HEK293T (cell line): ENCODE measurements around the gene ZNF518B.

Experiments
- CTCF ChIA-PET: fragments of 350-600 bp; formaldehyde crosslinking; extraction: SDS; loops from one replicate; lab custom pipeline; 2021; ENCODE audit warnings: antibody characterized with exemption, inconsistent platforms; lab: Yijun Ruan, JAX
- POLR2A ChIA-PET: fragments of 350-600 bp; formaldehyde crosslinking; extraction: SDS; loops from one replicate; lab custom pipeline; 2020; ENCODE audit warnings: antibody characterized with exemption, inconsistent platforms; lab: Yijun Ruan, JAX
- DNase-seq: peaks from one replicate; pipeline ENCODE4 v3.0.0; 2012; ENCODE audit warnings: mixed read lengths; ENCODE audit errors: extremely low spot score
- ARNT ChIP-seq: fragments of 450-650 bp; IDR thresholded peaks from 2 replicates; pipeline ENCODE4 v1.6.1; 2017; ENCODE audit warnings: mild to moderate bottlenecking
- BHLHE40 ChIP-seq: fragments of 450-650 bp; IDR thresholded peaks from 2 replicates; pipeline ENCODE4 v1.6.1; 2016; ENCODE audit warnings: mild to moderate bottlenecking, moderate library complexity, borderline replicate concordance
- CTBP1 ChIP-seq: fragments of 450-650 bp; IDR thresholded peaks from 2 replicates; pipeline ENCODE4 v1.6.1; 2016; ENCODE audit warnings: borderline replicate concordance
- ELF4 ChIP-seq: fragments of 450-650 bp; IDR thresholded peaks from 2 replicates; pipeline ENCODE4 v1.6.1; 2017; ENCODE audit warnings: antibody characterized with exemption
- FOXA1 ChIP-seq: fragments of 450-650 bp; IDR thresholded peaks from 2 replicates; pipeline ENCODE4 v1.6.1; 2016; ENCODE audit warnings: mild to moderate bottlenecking
- FOXK2 ChIP-seq: fragments of 450-650 bp; IDR thresholded peaks from 2 replicates; pipeline ENCODE4 v1.6.1; 2016; ENCODE audit warnings: mild to moderate bottlenecking
- FOXM1 ChIP-seq: fragments of 450-650 bp; IDR thresholded peaks from 2 replicates; pipeline ENCODE4 v1.6.1; 2017; ENCODE audit warnings: mild to moderate bottlenecking, borderline replicate concordance
- HDGF ChIP-seq: fragments of 450-650 bp; IDR thresholded peaks from 2 replicates; pipeline ENCODE4 v1.6.1; 2017; ENCODE audit warnings: antibody characterized with exemption, borderline replicate concordance
- L3MBTL2 ChIP-seq: fragments of 450-650 bp; conservative IDR thresholded peaks from 2 replicates; pipeline ENCODE4 v1.6.1; 2016; ENCODE audit warnings: mild to moderate bottlenecking
- LEF1 ChIP-seq: fragments of 450-650 bp; IDR thresholded peaks from 2 replicates; pipeline ENCODE4 v1.6.1; 2017; ENCODE audit warnings: mild to moderate bottlenecking, borderline replicate concordance
- NFRKB ChIP-seq: fragments of 450-650 bp; IDR thresholded peaks from 2 replicates; pipeline ENCODE4 v1.6.1; 2016; ENCODE audit warnings: mild to moderate bottlenecking, moderate library complexity
- SP1 ChIP-seq: fragments of 450-650 bp; IDR thresholded peaks from 2 replicates; pipeline ENCODE4 v1.6.1; 2017
- SUZ12 ChIP-seq: fragments of 450-650 bp; IDR thresholded peaks from 2 replicates; pipeline ENCODE4 v1.6.1; 2016; ENCODE audit warnings: mild to moderate bottlenecking
- TARDBP ChIP-seq: fragments of 450-650 bp; IDR thresholded peaks from 2 replicates; pipeline ENCODE4 v1.6.1; 2016
- ZNF384 ChIP-seq: fragments of 450-650 bp; IDR thresholded peaks from 2 replicates; pipeline ENCODE4 v1.6.1; 2016
- TF ChIP-seq, protein P1 (sequence below): fragments of 450-650 bp; IDR thresholded peaks from 2 replicates; pipeline ENCODE4 v1.6.1; 2016

The ZNF518B gene

DNA sequence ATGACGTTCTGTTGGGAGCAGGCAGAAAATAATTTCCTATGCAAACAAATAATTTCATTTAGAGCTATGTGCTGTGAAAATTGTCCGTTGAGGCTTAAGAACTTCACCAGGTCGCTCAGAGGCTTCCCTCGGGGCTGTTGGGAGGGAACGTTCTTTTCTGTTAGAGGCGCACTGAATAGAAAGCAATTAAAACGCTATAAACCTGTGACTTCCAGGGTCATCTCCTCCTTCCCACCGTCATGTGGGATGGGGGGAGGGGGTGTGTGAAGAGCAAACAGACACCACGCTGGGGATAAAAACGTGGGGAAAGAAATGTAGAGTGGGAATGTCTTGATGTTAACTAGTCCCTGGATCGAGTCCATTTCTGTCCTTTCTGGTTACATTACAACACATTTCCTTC lies 35.2 kb upstream of the ZNF518B start:
- POLR2A ChIA-PET = no interaction called here
- CTCF ChIA-PET = no interaction called here
- TF ChIP-seq FOXA1 (no peak), BHLHE40 (no peak), FOXK2 (no peak), HDGF (no peak), FOXM1 (no peak), SUZ12 (no peak), ZNF384 (no peak), SP1 (no peak), CTBP1 (no peak), LEF1 (no peak), TARDBP (no peak), L3MBTL2 (no peak), ARNT (no peak), ELF4 (no peak), NFRKB (no peak)
- TF ChIP-seq, protein P1, sequence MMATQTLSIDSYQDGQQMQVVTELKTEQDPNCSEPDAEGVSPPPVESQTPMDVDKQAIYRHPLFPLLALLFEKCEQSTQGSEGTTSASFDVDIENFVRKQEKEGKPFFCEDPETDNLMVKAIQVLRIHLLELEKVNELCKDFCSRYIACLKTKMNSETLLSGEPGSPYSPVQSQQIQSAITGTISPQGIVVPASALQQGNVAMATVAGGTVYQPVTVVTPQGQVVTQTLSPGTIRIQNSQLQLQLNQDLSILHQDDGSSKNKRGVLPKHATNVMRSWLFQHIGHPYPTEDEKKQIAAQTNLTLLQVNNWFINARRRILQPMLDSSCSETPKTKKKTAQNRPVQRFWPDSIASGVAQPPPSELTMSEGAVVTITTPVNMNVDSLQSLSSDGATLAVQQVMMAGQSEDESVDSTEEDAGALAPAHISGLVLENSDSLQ = no peak
- no peak for DNase-seq

- no peak for DNase-seq
- ChIA-PET CTCF (no interaction called here), POLR2A (no interaction called here)
- no peak for TF ChIP-seq ZNF384
Measured at GRCh38 chr4:10491401-10491800, 34.2 kb upstream of the ZNF518B start.

- DNase-seq = no peak
- ChIA-PET POLR2A (no interaction called here), CTCF (no interaction called here)
- no peak for TF ChIP-seq FOXM1
- TF ChIP-seq ELF4 = no peak
- TF ChIP-seq SUZ12 = no peak
- no peak for TF ChIP-seq NFRKB
- TF ChIP-seq FOXA1 = no peak
- no peak for TF ChIP-seq L3MBTL2
- TF ChIP-seq SP1 = no peak
- no peak for TF ChIP-seq LEF1
- TF ChIP-seq CTBP1 = no peak
- TF ChIP-seq TARDBP = no peak
- TF ChIP-seq, protein P1 = no peak
- TF ChIP-seq FOXK2 = no peak
Measured at GRCh38 chr4:10490996-10491395, 33.8 kb upstream of the ZNF518B start.

GRCh38 chr4:10482913-10483312 lies 25.7 kb upstream of the ZNF518B start:
- no peak for TF ChIP-seq TARDBP
- no peak for TF ChIP-seq SP1
- TF ChIP-seq, protein P1 = no peak
- TF ChIP-seq BHLHE40 = no peak
- TF ChIP-seq FOXK2 = no peak
- TF ChIP-seq ELF4 = no peak
- no peak for TF ChIP-seq LEF1
- no peak for TF ChIP-seq HDGF
- no peak for TF ChIP-seq NFRKB
- no peak for TF ChIP-seq ZNF384
- no peak for TF ChIP-seq FOXM1
- TF ChIP-seq ARNT = no peak
- TF ChIP-seq SUZ12 = no peak
- TF ChIP-seq CTBP1 = no peak
- no peak for TF ChIP-seq L3MBTL2
- no peak for TF ChIP-seq FOXA1
- POLR2A ChIA-PET = no interaction called here
- CTCF ChIA-PET = no interaction called here
- DNase-seq = no peak

DNA sequence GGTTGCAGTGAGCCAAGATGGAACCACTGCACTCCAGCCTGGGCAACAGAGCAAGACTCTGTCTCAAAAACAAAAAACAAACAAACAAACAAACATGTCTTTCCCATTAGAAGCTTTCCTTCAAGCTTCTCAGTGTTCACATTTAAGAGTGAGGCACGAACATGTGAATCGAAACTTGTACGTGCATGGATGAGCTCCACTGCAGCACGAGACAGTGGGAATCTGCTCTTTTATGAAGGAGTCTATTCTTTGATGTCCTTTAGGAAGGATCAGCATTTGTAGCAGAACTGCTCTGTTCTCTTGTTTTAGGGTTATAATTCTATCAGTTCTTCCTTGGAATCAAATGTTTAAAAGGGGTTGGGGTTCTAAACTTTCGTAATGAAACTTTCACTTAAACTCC lies 23.4 kb upstream of the ZNF518B start:
- no peak for TF ChIP-seq FOXA1
- no peak for TF ChIP-seq CTBP1
- TF ChIP-seq FOXM1 = no peak
- no peak for TF ChIP-seq ZNF384
- TF ChIP-seq TARDBP = no peak
- no peak for TF ChIP-seq ELF4
- TF ChIP-seq SUZ12 = no peak
- no peak for TF ChIP-seq FOXK2
- TF ChIP-seq SP1 = no peak
- TF ChIP-seq BHLHE40 = no peak
- no peak for TF ChIP-seq HDGF
- TF ChIP-seq ARNT = no peak
- no peak for TF ChIP-seq NFRKB
- TF ChIP-seq LEF1 = no peak
- TF ChIP-seq, protein P1 = no peak
- no peak for TF ChIP-seq L3MBTL2
- ChIA-PET CTCF (no interaction called here), POLR2A (no interaction called here)
- no peak for DNase-seq

DNA sequence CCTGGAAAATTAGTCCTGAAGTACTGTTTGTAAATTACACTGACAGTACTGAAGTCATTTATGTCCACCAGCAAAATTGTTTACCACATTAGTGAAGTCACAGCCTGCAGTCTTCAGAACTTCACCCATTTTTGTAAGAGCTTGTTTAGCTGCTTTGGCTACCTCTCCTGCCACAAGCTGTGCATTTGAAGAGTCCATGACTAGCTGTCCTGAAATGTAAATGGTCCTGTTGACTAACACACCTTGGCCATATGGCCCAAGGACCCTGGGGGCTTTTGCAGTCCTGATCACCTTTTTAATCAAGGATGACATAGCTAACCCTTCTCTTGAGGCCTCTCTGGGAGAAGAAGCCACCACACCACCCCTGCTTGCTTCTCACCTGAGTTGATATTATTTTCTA lies 21.4 kb upstream of the ZNF518B start:
- POLR2A ChIA-PET = no interaction called here
- no peak for DNase-seq
- CTCF ChIA-PET = interaction anchor here (0.9 kb wide), 1 partner anchor 17 kb away, joined by 4 read pairs; no protein-coding TSS in a partner anchor
- TF ChIP-seq FOXA1 (no peak), LEF1 (no peak), SUZ12 (no peak), L3MBTL2 (no peak), FOXK2 (no peak)
